Testis (tissue), 3 donors: ENCODE results near the gene SLC6A20. TPM values are rescaled to one million over a fixed set of nuclear protein-coding genes. Genes with fewer than 3 reads are reported as not detected.

ENCODE experiments used
- DNase-seq: peaks from one replicate; pipeline ENCODE4 v3.0.0-alpha.2; 2019
- H3K27ac ChIP-seq, 2 donors: fragments of 200-600 bp; sonication (generic); one replicate each; pipeline ENCODE4 v1.5.1; 2019
- H3K27me3 ChIP-seq: fragments of 200-600 bp; sonication (generic); one replicate; pipeline ENCODE4 v1.5.1; 2019
- H3K36me3 ChIP-seq: fragments of 200-600 bp; sonication (generic); one replicate; pipeline ENCODE4 v1.5.1; 2017; ENCODE audit warnings: low read depth; ENCODE audit errors: missing control alignments
- H3K4me1 ChIP-seq: fragments of 200-600 bp; sonication (generic); one replicate; pipeline ENCODE4 v1.5.1; 2019
- H3K4me3 ChIP-seq, 2 donors: fragments of 200-600 bp; sonication (generic); one replicate each; pipeline ENCODE4 v1.5.1; 2017 to 2019
- H3K9me3 ChIP-seq: fragments of 200-600 bp; sonication (generic); one replicate; pipeline ENCODE4 v1.5.1; 2017
- CTCF ChIP-seq, 3 experiments: fragments of 450-650 bp in 2 of 3; fragments of 200-600 bp in 1 of 3; sonication (generic) in 1 of 3; IDR thresholded peaks; one replicate each; pipeline ENCODE4 v1.5.1; 2016 to 2019; ENCODE audit warnings: antibody characterized with exemption in 3 of 3, mild to moderate bottlenecking in 2 of 3, moderate library complexity in 1 of 3
- POLR2A ChIP-seq: fragments of 450-650 bp; IDR thresholded peaks from one replicate; pipeline ENCODE4 v1.6.1; 2017; ENCODE audit warnings: antibody characterized with exemption, mild to moderate bottlenecking, moderate library complexity
- WGBS, 2 donors: methylation state at CpG; one replicate each; pipeline ENCODE4 v1.1.5; 2018; 5-methylcytosine and 5-hydroxymethylcytosine counted together
- intact Hi-C: fragments of 100-400 bp; cut with DNase I; formaldehyde crosslinking; loops from one replicate; pipeline ENCODE4 v1.15.1; 2023; ENCODE audit warnings: low total_unique reads
- polyA plus RNA-seq: library from polyadenylated mRNA; stranded (reverse); fragments of 350-450 nt; fragmentation: Illumina TruSeq; extraction: RNeasy Lipid Tissue Mini Kit (QIAGEN cat#74804); gene quantifications from one replicate; pipeline ENCODE4 v1.2.3, GENCODE V29; 2014; ENCODE audit warnings: low read depth, low replicate concordance; ENCODE audit not compliant: insufficient read depth
- total RNA-seq, 2 donors: library from RNA; depleted of rRNA; stranded (reverse); fragments of >200 nt; gene quantifications; one replicate each; pipeline ENCODE4 v1.2.3, GENCODE V29; 2016

Gene SLC6A20
- total and polyA plus RNA-seq, 3 donors from 2014 or later, result 0.87 to 2.3 (median 2.3) TPM

- H3K27ac ChIP-seq, result no peak overlapping the region
- TF ChIP-seq POLR2A (no peak), CTCF (IDR thresholded peaks at IDR 0.05) (no peak)
- intact Hi-C loops, result no loop called here
- H3K36me3 ChIP-seq, result no peaks in the 10 kb centered on the region
- 88 to 90% methylated on average over 4 of the region's 4 CpGs for WGBS, 2 donors
- no peaks in the 10 kb centered on the region for H3K9me3 ChIP-seq
- H3K4me1 ChIP-seq, result no peaks in the 10 kb centered on the region
- H3K27me3 ChIP-seq, result no peaks in the 10 kb centered on the region
- H3K4me3 ChIP-seq, result no peak overlapping the region
- DNase-seq, result no peak
Observed at GRCh38 chr3:45789235-45789812, 7.0 kb downstream of the SLC6A20 start.

GRCh38 chr3:45787551-45787950, 8.8 kb downstream of the SLC6A20 start:
- DNase-seq, result no peak
- intact Hi-C loops, result no loop called here
- Histone ChIP-seq H3K27me3 (no peaks in the 10 kb centered on the region), H3K9me3 (no peaks in the 10 kb centered on the region), H3K4me1 (no peaks in the 10 kb centered on the region), H3K27ac (no peak overlapping the region), H3K36me3 (no peaks in the 10 kb centered on the region), H3K4me3 (no peak overlapping the region)
- 98 to 100% methylated on average over 2 of the region's 2 CpGs for WGBS, 2 donors
- TF ChIP-seq CTCF (IDR thresholded peaks at IDR 0.05) (no peak), POLR2A (no peak)

- H3K4me1 ChIP-seq, result no peaks in the 10 kb centered on the region
- H3K27ac ChIP-seq, result no peak overlapping the region
- intact Hi-C loops, result no loop called here
- TF ChIP-seq POLR2A (no peak), CTCF (IDR thresholded peaks at IDR 0.05) (no peak)
- H3K27me3 ChIP-seq, result no peaks in the 10 kb centered on the region
- WGBS, 2 donors, result 79 to 94% methylated on average over 4 of the region's 4 CpGs
- H3K9me3 ChIP-seq, result no peaks in the 10 kb centered on the region
- DNase-seq, result no peak
- H3K36me3 ChIP-seq, result no peaks in the 10 kb centered on the region
- no peak overlapping the region for H3K4me3 ChIP-seq
Observed at GRCh38 chr3:45786801-45787495, 9.4 kb downstream of the SLC6A20 start.

- Histone ChIP-seq H3K36me3 (no peaks in the 10 kb centered on the region), H3K4me3 (no peak overlapping the region), H3K9me3 (no peaks in the 10 kb centered on the region), H3K27me3 (no peaks in the 10 kb centered on the region), H3K4me1 (no peaks in the 10 kb centered on the region), H3K27ac (no peak overlapping the region)
- WGBS, 2 donors, result 45 to 71% methylated on average over 3 of the region's 3 CpGs
- TF ChIP-seq POLR2A (no peak), CTCF (IDR thresholded peaks at IDR 0.05) (no peak)
- intact Hi-C loops, result no loop called here
- DNase-seq, result no peak
Observed at GRCh38 chr3:45785605-45786150, 10.7 kb downstream of the SLC6A20 start.
